Measurements from ENCODE around the gene SLC39A11.
"Not testable (repeated sequence)": the region's sequence is repeated elsewhere in the genome, so short reads cannot be mapped to it uniquely, and the experiment has no call there.

Gene SLC39A11

GRCh38 chr17:72833128-72833765 lies 259.2 kb downstream of the SLC39A11 start:
- DNase-seq (ENCODE audit: low spot score) = no peak
- TF ChIP-seq CTCF (IDR thresholded peaks at IDR 0.05; ENCODE audit: extremely low read depth, insufficient read depth, missing control alignments) = no peak
- in situ Hi-C loops (cut with MboI; ENCODE audit: low pct_unique_long_range_greater_than_20kb, low sequenced_read_pairs, unreplicated experiment) = no loop called here

GRCh38 chr17:72832306-72832705 lies 260.2 kb downstream of the SLC39A11 start:
- no peak for DNase-seq (ENCODE audit: low spot score)
- in situ Hi-C loops (cut with MboI; ENCODE audit: low pct_unique_long_range_greater_than_20kb, low sequenced_read_pairs, unreplicated experiment) = no loop called here
- no peak for TF ChIP-seq CTCF (IDR thresholded peaks at IDR 0.05; ENCODE audit: extremely low read depth, insufficient read depth, missing control alignments)

GRCh38 chr17:72829883-72830282 lies 262.6 kb downstream of the SLC39A11 start:
- in situ Hi-C loops (cut with MboI; ENCODE audit: low pct_unique_long_range_greater_than_20kb, low sequenced_read_pairs, unreplicated experiment) = no loop called here
- no peak for TF ChIP-seq CTCF (IDR thresholded peaks at IDR 0.05; ENCODE audit: extremely low read depth, insufficient read depth, missing control alignments)
- DNase-seq (ENCODE audit: low spot score) = no peak

DNA sequence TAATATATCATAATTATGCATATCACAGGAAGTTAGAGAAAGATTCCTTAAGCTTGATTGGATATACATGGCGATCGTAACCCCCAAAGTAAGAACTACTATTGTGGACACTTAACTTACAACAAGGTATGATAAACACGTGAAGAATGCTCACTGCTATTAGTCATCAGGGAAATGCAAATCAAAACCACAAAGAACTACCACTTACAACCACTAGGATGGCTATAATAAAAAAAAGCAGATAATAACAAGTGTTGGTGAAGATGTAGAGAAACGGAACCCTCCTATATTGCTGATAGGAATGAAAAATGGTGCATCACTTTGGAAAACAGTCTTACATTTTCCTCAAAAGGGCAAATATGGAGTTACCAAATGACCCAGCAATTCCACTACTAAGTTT lies 265.9 kb downstream of the SLC39A11 start:
- in situ Hi-C loops (cut with MboI; ENCODE audit: low pct_unique_long_range_greater_than_20kb, low sequenced_read_pairs, unreplicated experiment) = no loop called here
- TF ChIP-seq CTCF (IDR thresholded peaks at IDR 0.05; ENCODE audit: extremely low read depth, insufficient read depth, missing control alignments) = no peak
- DNase-seq (ENCODE audit: low spot score) = no peak

GRCh38 chr17:72826059-72826458 lies 266.4 kb downstream of the SLC39A11 start:
- DNase-seq (ENCODE audit: low spot score); in situ Hi-C loops (cut with MboI; ENCODE audit: low pct_unique_long_range_greater_than_20kb, low sequenced_read_pairs, unreplicated experiment): not testable (repeated sequence)

GRCh38 chr17:72825218-72825617 lies 267.3 kb downstream of the SLC39A11 start:
- in situ Hi-C loops (cut with MboI; ENCODE audit: low pct_unique_long_range_greater_than_20kb, low sequenced_read_pairs, unreplicated experiment) = no loop called here
- no peak for DNase-seq (ENCODE audit: low spot score)
- TF ChIP-seq CTCF (IDR thresholded peaks at IDR 0.05; ENCODE audit: extremely low read depth, insufficient read depth, missing control alignments) = no peak

GRCh38 chr17:72824267-72824666 lies 268.2 kb downstream of the SLC39A11 start:
- in situ Hi-C loops (cut with MboI; ENCODE audit: low pct_unique_long_range_greater_than_20kb, low sequenced_read_pairs, unreplicated experiment); DNase-seq (ENCODE audit: low spot score): not testable (repeated sequence)
